Endothelial cell (in vitro differentiated cells): ENCODE measurements around the gene FBXL20. TPM values are rescaled to one million over a fixed set of nuclear protein-coding genes. Genes with fewer than 3 reads are reported as not detected.

Experiments used
- DNase-seq: peaks from one replicate; pipeline ENCODE4 v3.0.0; 2021; ENCODE audit warnings: low spot score
- H3K27ac Mint-ChIP-seq: one replicate; pipeline ENCODE4 v1.8.0; 2021; ENCODE audit warnings: mixed read lengths, inconsistent platforms; ENCODE audit not compliant: unreplicated experiment
- H3K27me3 Mint-ChIP-seq: one replicate; pipeline ENCODE4 v1.8.0; 2021; ENCODE audit warnings: mild to moderate bottlenecking, moderate library complexity, mixed read lengths, inconsistent platforms; ENCODE audit not compliant: unreplicated experiment
- H3K36me3 Mint-ChIP-seq: one replicate; pipeline ENCODE4 v1.8.0; 2021; ENCODE audit warnings: mild to moderate bottlenecking, low read depth, mixed read lengths, inconsistent platforms; ENCODE audit not compliant: unreplicated experiment
- H3K4me1 Mint-ChIP-seq: one replicate; pipeline ENCODE4 v1.8.0; 2021; ENCODE audit warnings: mild to moderate bottlenecking, mixed read lengths, inconsistent platforms; ENCODE audit not compliant: unreplicated experiment
- H3K4me3 Mint-ChIP-seq: one replicate; pipeline ENCODE4 v1.8.0; 2021; ENCODE audit warnings: mild to moderate bottlenecking, mixed read lengths, inconsistent platforms; ENCODE audit not compliant: unreplicated experiment
- H3K9me3 Mint-ChIP-seq: one replicate; pipeline ENCODE4 v1.8.0; 2021; ENCODE audit warnings: mixed read lengths, inconsistent platforms; ENCODE audit not compliant: unreplicated experiment
- total RNA-seq: library from RNA; stranded (reverse); fragmentation: NEBNext Ultra II Directional; extraction: Animal tissue kit (Norgen Biotek cat#: 25700); gene quantifications from one replicate; pipeline ENCODE4 v1.2.1, GENCODE V29; 2021; ENCODE audit not compliant: unreplicated experiment
- TF ChIP-seq, protein P1 (sequence below): fragments of 200-600 bp; sonication (generic); IDR thresholded peaks from one replicate; pipeline ENCODE4 v1.5.0; 2021; ENCODE audit warnings: antibody characterized with exemption; ENCODE audit not compliant: unreplicated experiment

Gene FBXL20
- total RNA-seq, 1 donor from 2014 or later = 26.6 TPM

GRCh38 chr17:39219647-39220154 lies 181.7 kb downstream of the FBXL20 start:
- peaks cover 27% of the 10 kb centered on the region for H3K27me3 Mint-ChIP-seq
- H3K36me3 Mint-ChIP-seq = peaks cover 3% of the 10 kb centered on the region
- no peaks in the 10 kb centered on the region for H3K9me3 Mint-ChIP-seq
- no peak overlapping the region for H3K4me3 Mint-ChIP-seq
- DNase-seq = no peak
- TF ChIP-seq, protein P1, sequence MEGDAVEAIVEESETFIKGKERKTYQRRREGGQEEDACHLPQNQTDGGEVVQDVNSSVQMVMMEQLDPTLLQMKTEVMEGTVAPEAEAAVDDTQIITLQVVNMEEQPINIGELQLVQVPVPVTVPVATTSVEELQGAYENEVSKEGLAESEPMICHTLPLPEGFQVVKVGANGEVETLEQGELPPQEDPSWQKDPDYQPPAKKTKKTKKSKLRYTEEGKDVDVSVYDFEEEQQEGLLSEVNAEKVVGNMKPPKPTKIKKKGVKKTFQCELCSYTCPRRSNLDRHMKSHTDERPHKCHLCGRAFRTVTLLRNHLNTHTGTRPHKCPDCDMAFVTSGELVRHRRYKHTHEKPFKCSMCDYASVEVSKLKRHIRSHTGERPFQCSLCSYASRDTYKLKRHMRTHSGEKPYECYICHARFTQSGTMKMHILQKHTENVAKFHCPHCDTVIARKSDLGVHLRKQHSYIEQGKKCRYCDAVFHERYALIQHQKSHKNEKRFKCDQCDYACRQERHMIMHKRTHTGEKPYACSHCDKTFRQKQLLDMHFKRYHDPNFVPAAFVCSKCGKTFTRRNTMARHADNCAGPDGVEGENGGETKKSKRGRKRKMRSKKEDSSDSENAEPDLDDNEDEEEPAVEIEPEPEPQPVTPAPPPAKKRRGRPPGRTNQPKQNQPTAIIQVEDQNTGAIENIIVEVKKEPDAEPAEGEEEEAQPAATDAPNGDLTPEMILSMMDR = no peak
- no peak overlapping the region for H3K27ac Mint-ChIP-seq
- H3K4me1 Mint-ChIP-seq = peaks cover 6% of the 10 kb centered on the region

DNA sequence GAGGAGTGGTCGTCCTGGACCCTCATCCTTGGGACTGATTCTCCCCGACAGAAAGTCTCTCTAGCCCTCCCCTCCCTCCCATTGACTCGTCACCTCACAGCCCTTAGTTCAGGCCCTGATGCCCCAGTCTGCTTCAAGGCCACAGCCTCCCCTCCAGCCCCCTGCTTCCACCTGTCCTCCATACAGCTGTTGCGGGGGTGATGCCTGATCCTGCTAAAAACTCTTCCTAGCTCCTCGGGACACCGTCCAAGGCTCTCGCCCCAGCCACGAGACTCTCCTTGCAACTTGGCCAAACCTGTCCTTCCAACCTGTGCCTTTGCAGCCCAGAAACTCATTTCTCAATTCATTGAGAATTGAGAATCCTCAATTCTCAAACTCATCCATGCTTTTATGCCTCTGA lies 182.5 kb downstream of the FBXL20 start:
- H3K9me3 Mint-ChIP-seq = no peaks in the 10 kb centered on the region
- DNase-seq = no peak
- TF ChIP-seq, protein P1 = no peak
- H3K4me1 Mint-ChIP-seq = peaks cover 2% of the 10 kb centered on the region
- H3K27me3 Mint-ChIP-seq = peaks cover 24% of the 10 kb centered on the region
- H3K36me3 Mint-ChIP-seq = peaks cover 3% of the 10 kb centered on the region
- no peak overlapping the region for H3K4me3 Mint-ChIP-seq
- H3K27ac Mint-ChIP-seq = no peak overlapping the region

DNA sequence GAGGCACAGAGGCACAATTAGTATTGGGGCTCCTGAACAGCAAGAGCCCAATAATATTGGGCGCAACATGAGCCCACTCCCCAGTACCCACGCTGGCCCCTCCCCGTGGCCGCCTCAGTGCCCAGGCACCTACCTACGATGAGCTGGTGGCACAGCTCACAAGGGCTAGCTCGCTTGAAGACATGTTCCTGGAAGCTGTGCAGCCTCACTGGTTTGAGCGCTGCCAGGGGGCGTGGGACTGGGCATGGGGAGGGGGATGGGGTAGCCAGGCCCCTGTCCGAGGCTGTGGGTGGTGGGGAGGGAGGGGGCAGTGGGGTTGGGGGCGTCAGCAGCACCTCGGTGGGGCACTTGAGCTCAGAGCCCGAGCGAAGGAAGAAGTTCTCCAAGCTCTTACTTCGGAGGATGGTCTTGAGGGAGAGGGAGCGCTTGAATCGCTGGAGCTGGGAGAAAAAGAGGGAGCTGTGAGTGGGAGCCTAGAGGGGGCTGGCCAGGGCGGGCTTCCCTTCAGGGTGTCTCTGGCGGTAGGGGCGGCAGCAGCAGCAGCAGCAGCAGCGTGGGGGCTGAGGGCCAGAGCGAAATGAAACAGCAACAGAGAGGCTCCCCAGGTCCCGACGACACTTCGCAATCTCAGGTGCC lies 183.6 kb downstream of the FBXL20 start:
- TF ChIP-seq, protein P1 = no peak
- no peak for DNase-seq
- Mint-ChIP-seq H3K36me3 (peaks cover 3% of the 10 kb centered on the region), H3K4me1 (no peaks in the 10 kb centered on the region), H3K27me3 (peaks cover 25% of the 10 kb centered on the region), H3K27ac (no peak overlapping the region), H3K4me3 (no peak overlapping the region), H3K9me3 (no peaks in the 10 kb centered on the region)

DNA sequence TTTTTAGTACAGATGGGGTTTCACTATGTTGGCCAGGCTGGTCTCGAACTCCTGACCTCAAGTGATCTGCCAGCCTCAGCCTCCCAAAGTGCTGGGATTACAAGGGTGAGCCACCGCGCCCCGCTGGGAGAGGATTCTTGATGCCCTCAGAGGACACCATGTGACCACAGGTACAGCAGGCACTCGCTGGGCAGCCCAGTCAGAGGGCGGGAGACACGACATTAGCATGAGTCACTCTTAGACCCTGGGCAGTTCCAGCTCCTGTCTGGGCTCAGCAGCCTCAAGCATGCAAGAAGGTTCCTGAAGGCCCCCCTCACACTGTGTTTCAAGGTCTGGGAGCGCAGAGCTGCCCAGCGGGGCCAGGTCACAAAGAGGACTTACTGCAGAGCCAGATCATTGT lies 187.6 kb downstream of the FBXL20 start:
- peaks cover 13% of the 10 kb centered on the region for H3K27me3 Mint-ChIP-seq
- no peak overlapping the region for H3K27ac Mint-ChIP-seq
- H3K4me3 Mint-ChIP-seq = no peak overlapping the region
- TF ChIP-seq, protein P1 = no peak
- H3K4me1 Mint-ChIP-seq = no peaks in the 10 kb centered on the region
- no peak for DNase-seq
- no peaks in the 10 kb centered on the region for H3K9me3 Mint-ChIP-seq
- H3K36me3 Mint-ChIP-seq = peaks cover 3% of the 10 kb centered on the region

DNA sequence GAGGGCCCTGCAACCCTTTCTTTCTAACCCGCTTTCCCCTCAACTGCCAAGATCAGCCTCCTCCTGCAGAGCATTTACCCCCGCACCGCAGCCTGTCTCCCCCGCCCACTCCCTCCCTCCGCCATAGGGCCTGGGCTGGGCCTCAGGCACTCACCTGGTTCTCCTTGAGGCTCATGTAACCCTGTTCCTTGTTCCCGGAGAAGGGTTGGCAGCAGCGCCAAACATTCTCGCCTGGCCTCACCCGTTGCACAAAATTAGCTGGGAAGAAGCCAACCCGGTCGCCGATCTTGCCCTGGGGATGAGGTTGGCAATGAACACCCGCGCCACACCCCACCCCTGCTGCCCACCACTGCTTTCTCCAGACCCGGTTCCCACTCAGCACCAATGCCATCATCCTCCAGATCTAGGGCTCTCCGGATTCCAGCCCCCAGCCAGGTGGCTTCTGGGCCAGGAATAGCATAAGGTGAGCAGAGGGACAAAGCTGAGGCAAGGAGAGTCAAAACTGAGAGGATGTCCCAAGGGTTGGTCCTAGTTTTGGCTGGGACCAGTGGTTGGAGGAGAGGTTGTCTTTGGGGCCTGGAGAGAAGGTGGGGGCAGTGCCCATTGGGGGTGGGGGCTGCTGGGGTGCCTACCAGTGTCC lies 188.5 kb downstream of the FBXL20 start:
- H3K9me3 Mint-ChIP-seq = no peaks in the 10 kb centered on the region
- H3K36me3 Mint-ChIP-seq = peaks cover 3% of the 10 kb centered on the region
- H3K4me1 Mint-ChIP-seq = no peaks in the 10 kb centered on the region
- DNase-seq = no peak
- H3K4me3 Mint-ChIP-seq = no peak overlapping the region
- no peak overlapping the region for H3K27ac Mint-ChIP-seq
- H3K27me3 Mint-ChIP-seq = peaks cover 9% of the 10 kb centered on the region
- TF ChIP-seq, protein P1 = no peak
